GM12873 (cell line): ENCODE measurements around the gene SYT6.

Experiments
- TF ChIP-seq, protein P1 (sequence below): IDR thresholded peaks from 2 replicates; pipeline ENCODE4 v1.5.1; 2012; ENCODE audit warnings: low read depth, mild to moderate bottlenecking, moderate library complexity, low read length, control low read depth; ENCODE audit not compliant: insufficient read depth; ENCODE audit errors: missing control alignments

Gene SYT6

DNA sequence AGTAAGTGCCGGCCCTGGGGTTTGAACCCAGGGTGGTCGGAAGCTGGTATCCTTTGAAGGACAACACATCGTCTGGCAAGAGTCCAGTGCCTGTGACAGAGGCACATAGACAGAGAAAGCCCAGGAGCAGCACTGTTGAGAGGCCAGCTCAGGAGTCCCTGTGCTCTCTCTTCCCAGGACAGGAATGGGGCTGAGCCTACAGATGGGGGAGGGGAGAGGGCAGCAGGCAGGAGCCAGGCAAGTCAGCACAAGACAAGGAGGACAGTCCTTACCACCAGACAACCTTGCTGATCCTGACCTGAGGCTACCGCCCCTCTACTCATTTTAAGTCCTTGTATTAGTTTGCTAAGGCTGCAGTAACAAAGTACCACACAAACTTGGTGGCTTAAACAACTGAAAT is 27.7 kb upstream of the SYT6 start:
- TF ChIP-seq, protein P1, sequence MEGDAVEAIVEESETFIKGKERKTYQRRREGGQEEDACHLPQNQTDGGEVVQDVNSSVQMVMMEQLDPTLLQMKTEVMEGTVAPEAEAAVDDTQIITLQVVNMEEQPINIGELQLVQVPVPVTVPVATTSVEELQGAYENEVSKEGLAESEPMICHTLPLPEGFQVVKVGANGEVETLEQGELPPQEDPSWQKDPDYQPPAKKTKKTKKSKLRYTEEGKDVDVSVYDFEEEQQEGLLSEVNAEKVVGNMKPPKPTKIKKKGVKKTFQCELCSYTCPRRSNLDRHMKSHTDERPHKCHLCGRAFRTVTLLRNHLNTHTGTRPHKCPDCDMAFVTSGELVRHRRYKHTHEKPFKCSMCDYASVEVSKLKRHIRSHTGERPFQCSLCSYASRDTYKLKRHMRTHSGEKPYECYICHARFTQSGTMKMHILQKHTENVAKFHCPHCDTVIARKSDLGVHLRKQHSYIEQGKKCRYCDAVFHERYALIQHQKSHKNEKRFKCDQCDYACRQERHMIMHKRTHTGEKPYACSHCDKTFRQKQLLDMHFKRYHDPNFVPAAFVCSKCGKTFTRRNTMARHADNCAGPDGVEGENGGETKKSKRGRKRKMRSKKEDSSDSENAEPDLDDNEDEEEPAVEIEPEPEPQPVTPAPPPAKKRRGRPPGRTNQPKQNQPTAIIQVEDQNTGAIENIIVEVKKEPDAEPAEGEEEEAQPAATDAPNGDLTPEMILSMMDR: no peak

DNA sequence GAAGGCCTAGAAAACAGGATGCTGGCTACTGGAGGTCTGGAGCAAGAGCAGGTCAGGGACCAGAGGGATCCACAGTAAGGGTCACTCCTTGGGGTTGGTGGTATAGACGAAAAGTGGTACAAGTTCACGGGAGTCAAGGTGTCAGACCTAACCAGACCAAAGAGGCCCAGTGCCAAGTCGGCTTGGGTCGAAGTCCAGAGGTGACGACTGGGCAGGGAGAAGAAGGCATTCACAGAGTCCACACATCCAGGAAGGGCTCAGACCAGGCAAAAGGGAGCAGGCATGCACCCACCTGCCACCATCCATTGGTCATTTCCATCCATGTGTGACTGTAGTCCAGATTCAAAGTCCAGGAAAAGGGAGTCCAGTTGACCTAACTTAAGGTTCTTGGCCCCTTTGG is 27.1 kb upstream of the SYT6 start:
- TF ChIP-seq, protein P1: no peak

DNA sequence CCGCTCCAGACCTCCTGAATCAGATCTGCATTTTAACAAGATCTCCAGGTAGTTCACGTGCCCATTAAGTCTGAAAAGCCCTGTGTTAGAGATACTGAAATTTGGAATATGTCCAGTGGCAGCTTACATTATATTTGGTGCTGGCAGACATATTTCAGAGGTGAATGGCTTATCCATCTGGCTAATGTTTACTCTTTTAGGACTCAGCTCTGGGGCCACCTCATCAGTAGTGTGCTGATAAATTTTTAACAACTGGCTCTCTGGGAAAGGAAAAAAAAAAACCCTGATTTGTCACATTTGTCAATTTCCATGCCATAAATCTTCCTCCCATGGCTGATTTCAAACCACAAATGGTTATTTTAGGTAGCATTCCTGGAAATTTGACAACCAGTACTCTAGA is 25.3 kb upstream of the SYT6 start:
- TF ChIP-seq, protein P1: no peak

DNA sequence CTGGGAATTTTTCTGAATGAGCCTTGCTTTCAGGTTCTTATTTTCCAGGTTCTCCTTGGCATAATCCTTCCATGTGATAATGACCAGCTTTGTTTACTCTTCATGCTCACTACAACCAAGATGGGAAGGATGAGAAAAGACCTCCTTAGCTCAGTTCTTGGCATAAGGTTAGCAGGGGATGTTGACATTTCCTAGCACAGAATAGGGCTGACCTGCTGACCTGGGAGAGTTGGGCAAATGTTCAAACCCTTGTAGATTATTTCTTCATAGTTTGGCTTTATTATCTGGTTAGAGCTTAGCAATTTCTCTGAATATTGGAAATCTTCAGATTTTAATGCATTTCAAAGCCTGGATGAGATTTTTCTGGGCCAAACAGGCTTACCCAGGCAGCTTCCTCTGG is 23.6 kb upstream of the SYT6 start:
- TF ChIP-seq, protein P1: no peak

DNA sequence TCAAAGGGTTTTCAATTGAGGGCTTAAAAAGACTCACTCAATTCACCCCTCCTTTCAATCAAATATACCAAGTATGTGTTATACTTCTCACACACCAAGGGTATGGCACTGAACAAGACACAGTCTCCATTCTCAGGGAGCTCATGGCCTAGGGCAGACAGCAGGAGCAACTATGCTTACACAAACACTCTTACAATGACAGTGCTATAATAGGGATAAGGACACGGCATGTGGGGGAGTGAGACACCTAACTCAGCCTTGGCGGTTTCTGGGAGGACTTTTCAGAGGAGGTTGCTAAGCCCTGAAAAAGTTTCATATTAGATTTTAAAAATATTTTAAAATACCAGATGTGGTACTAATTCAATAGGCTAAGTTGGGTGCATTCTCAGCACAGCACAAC is 22.7 kb upstream of the SYT6 start:
- TF ChIP-seq, protein P1: no peak

DNA sequence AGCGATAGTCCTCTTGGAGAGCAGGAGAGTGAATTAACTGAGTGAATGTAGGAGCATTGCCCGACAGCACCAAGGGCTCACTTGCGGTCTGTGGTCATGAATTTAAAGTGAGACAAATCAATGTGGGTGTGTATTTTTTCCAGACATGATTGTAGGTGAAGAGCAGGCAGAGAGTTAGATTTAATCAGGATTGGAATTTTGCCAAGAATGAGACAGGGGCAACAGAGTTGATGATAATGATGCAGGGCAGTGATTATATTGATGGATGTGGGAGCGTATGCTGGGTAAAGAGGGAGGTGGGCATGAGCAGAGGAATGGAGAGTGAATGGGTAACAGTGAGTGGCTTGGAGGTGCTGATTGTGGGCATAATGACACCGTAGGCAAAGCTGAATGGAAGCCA is 20.0 kb upstream of the SYT6 start:
- TF ChIP-seq, protein P1: no peak

DNA sequence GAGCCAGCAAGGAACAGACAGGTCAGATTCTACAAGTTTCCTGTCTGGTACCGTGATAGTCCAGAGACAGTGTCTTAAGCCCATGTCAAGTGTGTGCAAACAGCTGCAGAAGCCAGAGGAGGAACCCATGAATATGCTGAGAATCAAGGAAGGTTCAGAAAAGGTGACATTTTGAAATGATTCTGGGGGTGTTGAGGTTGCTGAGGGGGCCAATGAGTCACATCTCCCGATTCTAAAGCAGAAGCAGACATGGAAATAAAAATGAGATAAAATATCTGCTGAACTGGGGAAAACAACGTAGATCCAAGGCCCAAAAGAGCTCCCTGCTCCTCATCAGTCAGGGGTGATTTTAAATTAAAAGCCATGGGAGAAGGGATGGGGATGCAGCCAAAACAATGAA is 15.8 kb upstream of the SYT6 start:
- TF ChIP-seq, protein P1: no peak
